B cell (primary cell): ENCODE data around the gene CAMK2D. TPM values are rescaled to one million over a fixed set of nuclear protein-coding genes. Genes with fewer than 3 reads are reported as not detected.

Experiments used
- ATAC-seq: fragments of 200-7000 bp; cut with Tn5 transposase; one replicate; pipeline ENCODE4 v1.10.0; 2021; ENCODE audit warnings: low read depth, mild to moderate bottlenecking, moderate number of reproducible peaks, moderate library complexity
- CTCF ChIA-PET: fragments of 350-600 bp; sonication (Branson Sonifier 250); formaldehyde crosslinking; loops from one replicate; lab custom pipeline; 2021; ENCODE audit warnings: antibody characterized with exemption, inconsistent platforms; lab: Charles Lee
- POLR2A ChIA-PET: fragments of 350-600 bp; sonication (Branson Sonifier 250); formaldehyde crosslinking; loops from one replicate; lab custom pipeline; 2021; ENCODE audit warnings: antibody characterized with exemption; lab: Charles Lee
- DNase-seq: peaks from one replicate; pipeline ENCODE4 v3.0.0; 2013
- H2AFZ ChIP-seq: 2 replicates; pipeline ENCODE4 v1.6.1; 2012; ENCODE audit warnings: mild to moderate bottlenecking, low read depth, low read length; ENCODE audit not compliant: insufficient read depth, poor library complexity, severe bottlenecking
- H3K27ac ChIP-seq, 2 donors: 1 replicate in 1 of 2; 2 replicates in 1 of 2; pipeline ENCODE4 v1.5.1; 2012 to 2013; ENCODE audit warnings: low read length in 2 of 2, mild to moderate bottlenecking in 2 of 2, moderate library complexity in 1 of 2
- H3K27me3 ChIP-seq, 4 experiments: fragments of 200-600 bp in 1 of 4; sonication (generic) in 1 of 4; replicated peaks in 1 of 4; 1 replicate in 2 of 4; 2 replicates in 2 of 4; pipeline versions ENCODE4 v1.6.1 to v1.7.0; 2013 to 2016; ENCODE audit warnings: low read length in 3 of 4, mild to moderate bottlenecking in 2 of 4, mixed read lengths in 1 of 4, moderate library complexity in 1 of 4; ENCODE audit not compliant: insufficient read depth in 4 of 4, control insufficient read depth in 3 of 4; ENCODE audit errors: control extremely low read depth in 1 of 4
- H3K36me3 ChIP-seq, 2 experiments: replicated peaks in 1 of 2; 1 replicate in 1 of 2; 2 replicates in 1 of 2; pipeline versions ENCODE4 v1.6.1 to v1.7.1; 2013; ENCODE audit warnings: low read length in 1 of 2; ENCODE audit not compliant: insufficient read depth in 2 of 2, control insufficient read depth in 1 of 2; ENCODE audit errors: control extremely low read depth in 1 of 2, extremely low read depth in 1 of 2
- H3K4me1 ChIP-seq, 2 donors: fragments of 200-600 bp in 1 of 2; sonication (generic) in 1 of 2; 1 replicate in 1 of 2; 2 replicates in 1 of 2; pipeline versions ENCODE4 v1.5.1 to v1.6.1; 2013 to 2017; ENCODE audit warnings: low read length in 2 of 2; ENCODE audit not compliant: control insufficient read depth in 2 of 2, insufficient read depth in 2 of 2
- H3K4me2 ChIP-seq: replicated peaks from 2 replicates; pipeline ENCODE3; 2012; ENCODE audit warnings: mild to moderate bottlenecking, low read depth, low read length; ENCODE audit not compliant: poor library complexity, severe bottlenecking
- H3K4me3 ChIP-seq, 5 experiments: fragments of 200-600 bp in 1 of 5; sonication (generic) in 1 of 5; 1 replicate in 3 of 5; 2 replicates in 2 of 5; pipeline versions ENCODE4 v1.5.1 to v1.7.0; 2011 to 2016; ENCODE audit warnings: low read length in 4 of 5, mild to moderate bottlenecking in 4 of 5, low read depth in 2 of 5, control low read depth in 1 of 5, moderate library complexity in 1 of 5; ENCODE audit not compliant: insufficient read depth in 1 of 5; ENCODE audit errors: control extremely low read depth in 1 of 5, extremely low read depth in 1 of 5
- H3K79me2 ChIP-seq: fragments of 200-600 bp; sonication (generic); one replicate; pipeline ENCODE4 v1.6.0; 2016; ENCODE audit warnings: low read length; ENCODE audit not compliant: control insufficient read depth, insufficient read depth
- H3K9ac ChIP-seq: fragments of 200-600 bp; sonication (generic); 2 replicates; pipeline ENCODE4 v1.6.1; 2017; ENCODE audit warnings: mild to moderate bottlenecking, low read length, moderate library complexity
- H3K9me3 ChIP-seq, 3 donors: one replicate each; pipeline versions ENCODE4 v1.6.1 to v1.7.1; 2013; ENCODE audit warnings: low read length in 2 of 3; ENCODE audit not compliant: control insufficient read depth in 2 of 3, insufficient read depth in 1 of 3; ENCODE audit errors: control extremely low read depth in 1 of 3
- H4K20me1 ChIP-seq: 2 replicates; pipeline ENCODE4 v1.6.0; 2012; ENCODE audit warnings: mild to moderate bottlenecking, low read length; ENCODE audit not compliant: insufficient read depth, control insufficient read depth, poor library complexity, severe bottlenecking
- H3K27ac Mint-ChIP-seq: one replicate; pipeline ENCODE4 v1.8.0; 2021; ENCODE audit warnings: mixed read lengths
- H3K27me3 Mint-ChIP-seq: one replicate; pipeline ENCODE4 v1.8.0; 2021; ENCODE audit warnings: mixed read lengths
- H3K4me1 Mint-ChIP-seq: one replicate; pipeline ENCODE4 v1.8.0; 2021; ENCODE audit warnings: mixed read lengths
- H3K4me3 Mint-ChIP-seq: one replicate; pipeline ENCODE4 v1.8.0; 2021; ENCODE audit warnings: mixed read lengths
- H3K9me3 Mint-ChIP-seq: one replicate; pipeline ENCODE4 v1.8.0; 2022; ENCODE audit warnings: mixed read lengths; ENCODE audit not compliant: insufficient read depth
- EZH2 ChIP-seq: IDR thresholded peaks from 2 replicates; pipeline ENCODE4 v1.6.1; 2012; ENCODE audit warnings: borderline replicate concordance, low read depth, mild to moderate bottlenecking, moderate library complexity, low read length; ENCODE audit not compliant: insufficient read depth, poor library complexity, severe bottlenecking
- WGBS: methylation state at CpG from one replicate; pipeline ENCODE4 v1.1.5; 2013; ENCODE audit warnings: missing lambda C conversion rate; ENCODE audit not compliant: insufficient coverage; 5-methylcytosine and 5-hydroxymethylcytosine counted together
- intact Hi-C: fragments of 100-400 bp; cut with micrococcal nuclease; formaldehyde crosslinking; loops from one replicate; pipeline ENCODE4 v1.10.0; 2022
- polyA plus RNA-seq: library from polyadenylated mRNA; depleted of rRNA; stranded (reverse); fragments of >200 nt; gene quantifications from 2 replicates; pipeline ENCODE4 v1.2.3, GENCODE V29; 2012
- total RNA-seq, 2 donors: library from RNA; stranded (reverse); fragments of 120-200 nt in 1 of 2; gene quantifications; 1 replicate in 1 of 2; 2 replicates in 1 of 2; pipeline versions ENCODE4 v1.2.3 to v1.2.4, GENCODE V29; 2013 to 2022
- TF ChIP-seq, protein P1 (sequence below): fragments of 200-600 bp; IDR thresholded peaks from one replicate; pipeline ENCODE4 v1.8.0; 2022; ENCODE audit warnings: antibody characterized with exemption, mild to moderate bottlenecking

CAMK2D gene
- total and polyA plus RNA-seq, 2 donors (not counting 1 experiment from before 2014, with no cell fraction given) = 26.3 to 57.0 TPM

DNA sequence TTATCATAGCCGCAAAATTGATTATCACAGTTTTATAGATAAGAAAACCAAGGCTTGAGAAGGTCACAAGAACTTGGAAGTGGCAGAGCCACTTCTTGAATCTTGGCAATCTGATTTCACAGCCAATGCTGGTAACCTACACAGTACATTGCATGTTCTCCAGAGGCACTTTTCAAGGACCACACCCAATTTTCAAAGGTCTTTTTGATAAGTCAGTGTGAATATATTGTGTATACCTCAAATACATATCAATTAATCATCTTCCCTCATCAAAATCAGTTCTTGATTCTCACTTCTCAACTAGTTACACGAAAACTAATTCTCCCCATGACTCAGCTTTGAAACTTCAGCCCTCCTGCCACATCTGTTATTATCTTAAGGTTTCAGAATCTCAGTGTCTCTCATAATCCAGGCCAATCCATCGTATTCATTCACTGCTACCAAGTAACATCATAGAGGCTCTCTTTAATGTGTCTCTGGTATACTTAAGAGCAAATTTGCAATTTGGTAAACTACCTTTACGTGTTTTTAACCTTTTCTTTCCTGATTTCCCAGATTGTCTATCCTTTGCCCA is 16.8 kb downstream of the CAMK2D start:
- TF ChIP-seq, protein P1, sequence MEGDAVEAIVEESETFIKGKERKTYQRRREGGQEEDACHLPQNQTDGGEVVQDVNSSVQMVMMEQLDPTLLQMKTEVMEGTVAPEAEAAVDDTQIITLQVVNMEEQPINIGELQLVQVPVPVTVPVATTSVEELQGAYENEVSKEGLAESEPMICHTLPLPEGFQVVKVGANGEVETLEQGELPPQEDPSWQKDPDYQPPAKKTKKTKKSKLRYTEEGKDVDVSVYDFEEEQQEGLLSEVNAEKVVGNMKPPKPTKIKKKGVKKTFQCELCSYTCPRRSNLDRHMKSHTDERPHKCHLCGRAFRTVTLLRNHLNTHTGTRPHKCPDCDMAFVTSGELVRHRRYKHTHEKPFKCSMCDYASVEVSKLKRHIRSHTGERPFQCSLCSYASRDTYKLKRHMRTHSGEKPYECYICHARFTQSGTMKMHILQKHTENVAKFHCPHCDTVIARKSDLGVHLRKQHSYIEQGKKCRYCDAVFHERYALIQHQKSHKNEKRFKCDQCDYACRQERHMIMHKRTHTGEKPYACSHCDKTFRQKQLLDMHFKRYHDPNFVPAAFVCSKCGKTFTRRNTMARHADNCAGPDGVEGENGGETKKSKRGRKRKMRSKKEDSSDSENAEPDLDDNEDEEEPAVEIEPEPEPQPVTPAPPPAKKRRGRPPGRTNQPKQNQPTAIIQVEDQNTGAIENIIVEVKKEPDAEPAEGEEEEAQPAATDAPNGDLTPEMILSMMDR = no peak
- TF ChIP-seq EZH2 = no peak
- CTCF ChIA-PET = interaction anchor here (0.9 kb wide), 1 partner anchor 12 kb away, joined by 3 read pairs; no protein-coding TSS in a partner anchor
- no peak overlapping the region for H3K4me2 ChIP-seq

DNA sequence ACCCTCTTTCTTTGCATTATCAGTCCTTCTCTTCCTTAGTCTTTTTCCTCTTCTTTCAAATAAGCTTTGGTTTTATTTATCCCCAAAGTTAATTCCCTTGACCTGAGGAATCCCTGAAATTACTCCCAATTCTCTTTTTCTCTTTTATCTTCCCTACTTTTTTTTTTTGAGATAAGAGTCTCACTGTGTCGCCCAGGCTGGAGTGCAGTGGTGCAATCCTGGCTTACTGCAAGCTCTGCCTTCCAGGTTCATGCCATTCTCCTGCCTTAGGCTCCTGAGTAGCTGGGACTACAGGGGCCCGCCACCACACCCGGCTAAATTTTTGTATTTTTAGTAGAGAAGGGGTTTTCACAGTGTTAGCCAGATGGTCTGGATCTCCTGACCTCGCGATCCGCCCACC is 17.8 kb downstream of the CAMK2D start:
- Mint-ChIP-seq H3K4me3 (no peak overlapping the region), H3K4me1 (peaks cover 33% of the 10 kb centered on the region), H3K9me3 (no peaks in the 10 kb centered on the region), H3K27ac (no peak overlapping the region), H3K27me3 (no peaks in the 10 kb centered on the region)
- no peaks in the 10 kb centered on the region for H3K27me3 ChIP-seq
- no peaks in the 10 kb centered on the region for H3K9me3 ChIP-seq
- no peak overlapping the region for H3K4me3 ChIP-seq
- peak overlapping the region in 1 of 2 donors; percentile 69 for H3K27ac ChIP-seq
- H2AFZ ChIP-seq = no peak overlapping the region
- no peak overlapping the region for H3K4me2 ChIP-seq
- ATAC-seq (no peak), DNase-seq (no peak)
- H3K9ac ChIP-seq = no peak overlapping the region
- H3K79me2 ChIP-seq = peaks cover 61% of the 10 kb centered on the region
- H4K20me1 ChIP-seq = peaks cover 10% of the 10 kb centered on the region
- no peak for TF ChIP-seq EZH2
- TF ChIP-seq, protein P1 = no peak
- WGBS = 100% methylated on average over 1 of the region's 6 CpGs
- intact Hi-C loops = loop anchor here (2.0 kb wide), 1 partner anchor 17 kb away; the partner anchor contains the start of gene CAMK2D
- peaks cover 0 to 20% of the 10 kb centered on the region in 2 experiments for H3K36me3 ChIP-seq
- peaks cover 4 to 21% of the 10 kb centered on the region in 2 donors for H3K4me1 ChIP-seq
- ChIA-PET POLR2A (no interaction called here), CTCF (interaction anchor here (0.9 to 1.1 kb wide), 2 partner anchors 28 to 195 kb away, joined by 3 read pairs; no protein-coding TSS in a partner anchor)

More for the DNA sequence above, 16.8 kb downstream of the CAMK2D start:
- no peaks in the 10 kb centered on the region for H3K27me3 ChIP-seq
- no peak overlapping the region for H3K4me3 ChIP-seq
- H3K9ac ChIP-seq = no peak overlapping the region
- Mint-ChIP-seq H3K9me3 (no peaks in the 10 kb centered on the region), H3K27ac (no peak overlapping the region), H3K4me1 (peaks cover 24% of the 10 kb centered on the region), H3K4me3 (no peak overlapping the region), H3K27me3 (no peaks in the 10 kb centered on the region)
- H3K4me1 ChIP-seq = peaks cover 0 to 11% of the 10 kb centered on the region in 2 donors
- H4K20me1 ChIP-seq = peaks cover 15% of the 10 kb centered on the region
- H3K27ac ChIP-seq = peak overlapping the region in 1 of 2 donors; percentile 54
- WGBS = 79% methylated on average over 2 of the region's 4 CpGs
- no peak for ATAC-seq
- no peak overlapping the region for H2AFZ ChIP-seq
- no peak for DNase-seq
- no peaks in the 10 kb centered on the region for H3K9me3 ChIP-seq
- H3K79me2 ChIP-seq = peaks cover 61% of the 10 kb centered on the region
- intact Hi-C loops = loop anchor here (5.0 kb wide), 1 partner anchor 32 kb away; no protein-coding TSS in a partner anchor
- POLR2A ChIA-PET = no interaction called here
- peaks cover 0 to 20% of the 10 kb centered on the region in 2 experiments for H3K36me3 ChIP-seq
